Measurements from ENCODE around the gene ATG101.

GRCh38 chr12:52054833-52055730 lies 14.7 kb upstream of the ATG101 start:
- TF ChIP-seq GATA2 (IDR thresholded peaks at IDR 0.05; ENCODE audit: low read depth, low read length): no peak
- TF ChIP-seq GATA3 (IDR thresholded peaks at IDR 0.05; ENCODE audit: low read depth, low read length): no peak
